ENCODE results near the gene TMEM131. TPM values are rescaled to one million over a fixed set of nuclear protein-coding genes. Genes with fewer than 3 reads are reported as not detected.

The TMEM131 gene
- total RNA-seq, 1 donor from 2014 or later = 36.6 TPM

DNA sequence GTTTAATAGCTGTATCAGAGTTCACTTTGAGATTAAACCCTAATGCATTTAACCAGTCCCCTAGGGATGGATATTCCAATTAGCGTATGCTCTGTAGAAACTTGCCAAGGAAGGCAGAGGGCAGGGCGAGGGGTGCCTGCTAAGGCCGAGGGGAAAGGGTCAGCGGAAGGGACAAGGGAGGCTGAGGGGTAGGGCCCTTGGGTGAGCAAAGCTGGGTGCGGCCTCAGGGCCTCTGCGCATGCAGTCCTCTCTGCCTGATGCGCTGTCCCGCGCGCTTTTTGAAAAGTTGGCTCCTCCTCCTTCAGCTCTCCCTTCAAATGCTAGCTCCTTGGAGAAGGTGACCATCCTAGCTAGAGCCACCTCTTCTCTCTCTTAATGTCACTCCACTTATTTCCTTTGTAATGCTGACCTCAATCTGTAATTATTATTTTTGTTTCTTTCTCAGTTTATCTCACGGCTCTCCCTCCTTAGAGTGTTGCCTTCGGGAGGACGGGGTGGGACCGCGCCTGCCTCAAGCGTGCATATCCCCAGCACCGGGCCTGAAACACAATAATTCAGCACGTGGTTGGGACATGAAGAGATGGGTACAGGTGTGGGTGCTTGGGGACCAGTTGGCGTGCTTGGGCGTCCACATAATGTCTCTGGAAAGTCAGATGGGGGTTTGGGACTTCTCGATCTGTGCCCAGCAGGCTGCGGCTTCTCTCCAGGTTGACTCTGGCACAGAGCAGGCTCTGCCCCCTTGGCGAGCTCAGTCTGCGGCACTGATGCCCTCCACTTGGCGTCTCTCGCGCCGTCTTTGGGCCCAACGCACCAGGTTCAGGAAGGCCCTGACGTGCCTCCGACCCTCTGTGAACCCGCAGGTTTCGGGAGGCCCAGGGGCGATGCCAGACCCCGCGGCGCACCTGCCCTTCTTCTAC, 272.3 kb downstream of the TMEM131 start:
- H3K9me3 Mint-ChIP-seq (ENCODE audit: unreplicated experiment) = peaks cover 15% of the 10 kb centered on the region
- H3K4me1 Mint-ChIP-seq (ENCODE audit: low read depth, unreplicated experiment) = peaks cover 26% of the 10 kb centered on the region

DNA sequence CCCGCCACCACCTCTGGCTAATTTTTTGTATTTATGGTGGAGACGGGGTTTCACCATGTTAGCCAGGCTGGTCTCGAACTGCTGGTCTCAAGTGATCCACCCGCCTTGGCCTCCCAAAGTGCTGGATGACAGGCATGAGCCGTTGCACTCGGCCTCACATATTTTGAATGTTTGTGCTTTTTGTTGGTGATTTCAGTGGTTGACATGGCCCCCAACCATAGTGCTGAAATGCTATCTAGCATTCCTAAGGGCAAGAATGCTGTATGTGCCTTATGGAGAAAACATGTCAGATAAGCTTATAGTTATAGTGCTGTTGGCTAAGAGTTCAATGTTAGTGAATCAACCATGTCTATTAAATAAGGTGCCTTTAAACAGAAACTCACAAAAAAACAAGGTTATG, 273.5 kb downstream of the TMEM131 start:
- Mint-ChIP-seq H3K27ac (ENCODE audit: unreplicated experiment) (no peak overlapping the region), H3K4me1 (ENCODE audit: low read depth, unreplicated experiment) (peaks cover 15% of the 10 kb centered on the region), H3K9me3 (ENCODE audit: unreplicated experiment) (peaks cover 7% of the 10 kb centered on the region), H3K36me3 (ENCODE audit: unreplicated experiment) (no peaks in the 10 kb centered on the region), H3K27me3 (ENCODE audit: unreplicated experiment) (peaks cover 8% of the 10 kb centered on the region), H3K4me3 (ENCODE audit: unreplicated experiment) (no peak overlapping the region)
- TF ChIP-seq, protein P1, sequence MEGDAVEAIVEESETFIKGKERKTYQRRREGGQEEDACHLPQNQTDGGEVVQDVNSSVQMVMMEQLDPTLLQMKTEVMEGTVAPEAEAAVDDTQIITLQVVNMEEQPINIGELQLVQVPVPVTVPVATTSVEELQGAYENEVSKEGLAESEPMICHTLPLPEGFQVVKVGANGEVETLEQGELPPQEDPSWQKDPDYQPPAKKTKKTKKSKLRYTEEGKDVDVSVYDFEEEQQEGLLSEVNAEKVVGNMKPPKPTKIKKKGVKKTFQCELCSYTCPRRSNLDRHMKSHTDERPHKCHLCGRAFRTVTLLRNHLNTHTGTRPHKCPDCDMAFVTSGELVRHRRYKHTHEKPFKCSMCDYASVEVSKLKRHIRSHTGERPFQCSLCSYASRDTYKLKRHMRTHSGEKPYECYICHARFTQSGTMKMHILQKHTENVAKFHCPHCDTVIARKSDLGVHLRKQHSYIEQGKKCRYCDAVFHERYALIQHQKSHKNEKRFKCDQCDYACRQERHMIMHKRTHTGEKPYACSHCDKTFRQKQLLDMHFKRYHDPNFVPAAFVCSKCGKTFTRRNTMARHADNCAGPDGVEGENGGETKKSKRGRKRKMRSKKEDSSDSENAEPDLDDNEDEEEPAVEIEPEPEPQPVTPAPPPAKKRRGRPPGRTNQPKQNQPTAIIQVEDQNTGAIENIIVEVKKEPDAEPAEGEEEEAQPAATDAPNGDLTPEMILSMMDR (IDR thresholded peaks at IDR 0.05; ENCODE audit: partially characterized antibody, unreplicated experiment) = no peak
- DNase-seq = no peak

More for the DNA sequence above, 272.3 kb downstream of the TMEM131 start:
- no peak for DNase-seq
- Mint-ChIP-seq H3K27ac (ENCODE audit: unreplicated experiment) (no peak overlapping the region), H3K27me3 (ENCODE audit: unreplicated experiment) (peaks cover 17% of the 10 kb centered on the region), H3K4me3 (ENCODE audit: unreplicated experiment) (no peak overlapping the region), H3K36me3 (ENCODE audit: unreplicated experiment) (no peaks in the 10 kb centered on the region)
- TF ChIP-seq, protein P1 (IDR thresholded peaks at IDR 0.05; ENCODE audit: partially characterized antibody, unreplicated experiment) = no peak

DNA sequence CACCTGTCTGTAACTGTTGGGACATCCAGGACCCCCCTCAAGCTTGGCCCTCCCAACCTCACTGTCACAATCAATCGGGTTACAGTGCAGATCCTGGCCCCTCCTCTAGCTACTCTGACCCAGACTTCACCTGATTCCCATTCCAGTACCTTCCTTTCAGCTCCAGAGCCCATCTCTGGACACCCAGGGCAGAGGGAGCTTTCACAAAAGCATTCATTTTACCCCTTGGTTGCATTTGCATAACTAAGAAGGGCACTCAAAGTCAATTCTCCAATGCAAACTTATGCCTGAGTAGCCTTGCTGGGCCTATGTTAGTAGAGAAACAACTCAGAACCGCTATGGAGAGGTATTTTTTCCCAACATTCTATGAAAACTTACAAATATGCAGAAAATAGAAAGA, 275.0 kb downstream of the TMEM131 start:
- H3K27ac Mint-ChIP-seq (ENCODE audit: unreplicated experiment) = no peak overlapping the region
- no peaks in the 10 kb centered on the region for H3K36me3 Mint-ChIP-seq (ENCODE audit: unreplicated experiment)
- peaks cover 4% of the 10 kb centered on the region for H3K27me3 Mint-ChIP-seq (ENCODE audit: unreplicated experiment)
- TF ChIP-seq, protein P1 (IDR thresholded peaks at IDR 0.05; ENCODE audit: partially characterized antibody, unreplicated experiment) = no peak
- H3K4me3 Mint-ChIP-seq (ENCODE audit: unreplicated experiment) = no peak overlapping the region
- DNase-seq = no peak
- H3K9me3 Mint-ChIP-seq (ENCODE audit: unreplicated experiment) = peaks cover 2% of the 10 kb centered on the region
- H3K4me1 Mint-ChIP-seq (ENCODE audit: low read depth, unreplicated experiment) = peaks cover 4% of the 10 kb centered on the region

DNA sequence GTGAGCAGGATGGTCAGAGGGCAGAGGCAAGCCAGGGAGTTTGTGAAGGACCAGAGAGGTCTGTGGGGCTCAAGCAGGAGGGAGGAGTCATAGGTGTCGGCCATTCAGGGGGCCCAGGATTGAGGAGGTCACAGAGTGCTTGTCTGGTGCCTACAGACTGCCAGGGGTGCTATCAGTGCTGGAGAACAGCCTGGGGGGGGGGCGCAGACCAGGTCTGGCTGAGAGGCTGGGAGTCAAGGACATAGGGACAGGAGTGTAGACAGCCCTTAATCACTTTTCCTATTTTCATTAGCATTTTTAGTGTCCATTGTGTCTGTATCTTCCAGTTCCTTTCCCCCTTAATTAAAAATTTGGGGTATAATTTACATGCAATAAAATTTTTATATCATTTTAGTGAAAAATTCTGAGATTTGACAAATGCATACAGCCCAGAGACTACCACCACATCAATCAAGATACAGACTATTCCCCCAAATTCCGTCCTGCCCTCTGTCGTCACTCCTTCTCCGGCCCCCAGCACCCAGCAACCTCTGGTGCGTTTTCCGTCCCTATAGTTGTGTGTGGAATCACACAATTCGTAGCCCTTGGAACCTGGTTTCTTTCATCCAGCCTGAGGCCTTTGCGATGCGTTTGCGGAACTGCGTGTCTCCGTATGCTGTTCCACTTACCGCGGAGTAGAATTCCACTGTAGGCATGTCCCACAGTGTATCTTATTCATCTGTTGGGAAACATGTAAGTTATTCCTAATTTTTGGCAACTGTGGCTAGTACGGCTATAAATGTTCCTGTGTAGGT, 276.2 kb downstream of the TMEM131 start:
- no peak overlapping the region for H3K4me3 Mint-ChIP-seq (ENCODE audit: unreplicated experiment)
- no peak overlapping the region for H3K27ac Mint-ChIP-seq (ENCODE audit: unreplicated experiment)
- H3K36me3 Mint-ChIP-seq (ENCODE audit: unreplicated experiment) = no peaks in the 10 kb centered on the region
- TF ChIP-seq, protein P1 (IDR thresholded peaks at IDR 0.05; ENCODE audit: partially characterized antibody, unreplicated experiment) = no peak
- no peaks in the 10 kb centered on the region for H3K4me1 Mint-ChIP-seq (ENCODE audit: low read depth, unreplicated experiment)
- H3K9me3 Mint-ChIP-seq (ENCODE audit: unreplicated experiment) = peaks cover 2% of the 10 kb centered on the region
- DNase-seq = no peak
- peaks cover 2% of the 10 kb centered on the region for H3K27me3 Mint-ChIP-seq (ENCODE audit: unreplicated experiment)
